GM12875 (cell line): ENCODE data around the gene IGF2.

Source experiments
- H3K4me3 ChIP-seq: one replicate; pipeline ENCODE4 v1.5.1; 2011; ENCODE audit warnings: low read depth, low read length, control low read depth
- TF ChIP-seq, protein P1 (sequence below): IDR thresholded peaks from 2 replicates; pipeline ENCODE4 v1.5.1; 2011; ENCODE audit warnings: low read depth, mild to moderate bottlenecking, control low read depth, inconsistent platforms, low read length, moderate library complexity, borderline replicate concordance; ENCODE audit not compliant: insufficient read depth

IGF2 gene

GRCh38 chr11:2096919-2097301, 42.3 kb downstream of the IGF2 start:
- H3K4me3 ChIP-seq, result no peak overlapping the region
- TF ChIP-seq, protein P1, sequence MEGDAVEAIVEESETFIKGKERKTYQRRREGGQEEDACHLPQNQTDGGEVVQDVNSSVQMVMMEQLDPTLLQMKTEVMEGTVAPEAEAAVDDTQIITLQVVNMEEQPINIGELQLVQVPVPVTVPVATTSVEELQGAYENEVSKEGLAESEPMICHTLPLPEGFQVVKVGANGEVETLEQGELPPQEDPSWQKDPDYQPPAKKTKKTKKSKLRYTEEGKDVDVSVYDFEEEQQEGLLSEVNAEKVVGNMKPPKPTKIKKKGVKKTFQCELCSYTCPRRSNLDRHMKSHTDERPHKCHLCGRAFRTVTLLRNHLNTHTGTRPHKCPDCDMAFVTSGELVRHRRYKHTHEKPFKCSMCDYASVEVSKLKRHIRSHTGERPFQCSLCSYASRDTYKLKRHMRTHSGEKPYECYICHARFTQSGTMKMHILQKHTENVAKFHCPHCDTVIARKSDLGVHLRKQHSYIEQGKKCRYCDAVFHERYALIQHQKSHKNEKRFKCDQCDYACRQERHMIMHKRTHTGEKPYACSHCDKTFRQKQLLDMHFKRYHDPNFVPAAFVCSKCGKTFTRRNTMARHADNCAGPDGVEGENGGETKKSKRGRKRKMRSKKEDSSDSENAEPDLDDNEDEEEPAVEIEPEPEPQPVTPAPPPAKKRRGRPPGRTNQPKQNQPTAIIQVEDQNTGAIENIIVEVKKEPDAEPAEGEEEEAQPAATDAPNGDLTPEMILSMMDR, result no peak

- TF ChIP-seq, protein P1, result no peak
- no peak overlapping the region for H3K4me3 ChIP-seq
Measured at GRCh38 chr11:2096011-2096918, 42.9 kb downstream of the IGF2 start.

- H3K4me3 ChIP-seq, result no peak overlapping the region
- TF ChIP-seq, protein P1, result no peak
Measured at GRCh38 chr11:2095542-2095941, 43.6 kb downstream of the IGF2 start.

- no peak overlapping the region for H3K4me3 ChIP-seq
- TF ChIP-seq, protein P1, result no peak
Measured at GRCh38 chr11:2095198-2095520, 44.0 kb downstream of the IGF2 start.

DNA sequence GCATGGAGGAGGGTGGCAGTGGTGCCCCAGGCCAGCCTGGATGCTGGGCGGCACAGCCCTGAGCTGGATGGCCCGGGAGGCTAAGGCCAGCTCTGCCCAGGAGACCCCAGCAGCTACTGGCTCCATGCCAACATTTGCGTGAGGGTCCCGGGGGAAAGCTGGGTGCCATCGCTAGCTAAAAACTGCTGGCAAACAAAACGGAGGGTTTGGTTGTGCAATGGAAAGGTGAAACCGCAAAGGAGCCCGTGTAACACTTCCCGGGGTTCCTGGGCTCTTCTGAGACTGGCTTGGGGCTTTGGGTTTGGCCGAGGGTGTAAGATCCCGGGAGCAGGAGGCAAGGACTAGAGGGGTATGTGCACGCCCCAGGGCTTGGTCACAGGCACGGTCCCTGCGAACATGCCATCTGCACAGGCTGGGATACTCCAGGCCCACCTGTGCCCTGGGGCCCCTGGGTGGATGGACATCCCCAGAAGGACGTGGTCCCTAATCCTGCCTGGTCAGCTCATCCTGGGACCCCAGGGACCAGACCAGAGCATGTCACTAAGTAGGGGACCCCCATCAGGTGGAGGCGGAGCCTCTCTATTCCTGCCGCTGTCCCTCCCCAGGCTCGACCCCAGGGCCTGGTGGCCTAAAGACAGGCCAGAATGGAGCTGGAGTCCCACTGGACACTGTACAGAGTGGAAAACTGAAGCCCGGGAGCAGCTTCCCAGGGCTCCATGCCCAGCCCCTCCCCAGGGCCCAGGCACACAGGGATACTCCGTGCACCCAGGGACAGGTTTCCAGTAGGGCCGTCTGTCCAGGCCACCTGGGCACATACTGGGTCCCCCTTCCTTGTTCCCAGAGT, 44.6 kb downstream of the IGF2 start:
- TF ChIP-seq, protein P1, result no peak
- H3K4me3 ChIP-seq, result no peak overlapping the region

GRCh38 chr11:2093575-2094353, 45.4 kb downstream of the IGF2 start:
- H3K4me3 ChIP-seq, result no peak overlapping the region
- TF ChIP-seq, protein P1, result no peak
